Smooth muscle cell (in vitro differentiated cells): Measurements from ENCODE around the gene RNASE7. TPM values are rescaled to one million over a fixed set of nuclear protein-coding genes. Genes with fewer than 3 reads are reported as not detected.

Source experiments
- DNase-seq: peaks from one replicate; lab custom pipeline; 2025; ENCODE audit not compliant: unreplicated experiment; lab: John Stamatoyannopoulos, UW
- H2AFZ ChIP-seq: fragments of 200-600 bp; sonication (generic); 2 replicates; pipeline ENCODE4 v1.6.0; 2016; ENCODE audit warnings: antibody characterized with exemption, low read depth, mild to moderate bottlenecking
- H3F3A ChIP-seq: fragments of 200-600 bp; sonication (generic); 2 replicates; pipeline ENCODE4 v1.6.0; 2017; ENCODE audit warnings: antibody characterized with exemption, low read depth
- H3K27ac ChIP-seq: fragments of 200-600 bp; sonication (generic); 2 replicates; pipeline ENCODE4 v1.5.1; 2016; ENCODE audit warnings: low read depth, mild to moderate bottlenecking
- H3K27me3 ChIP-seq: fragments of 200-600 bp; sonication (generic); 2 replicates; pipeline ENCODE4 v1.6.1; 2016; ENCODE audit warnings: low read depth, mild to moderate bottlenecking
- H3K36me3 ChIP-seq: fragments of 200-600 bp; sonication (generic); 2 replicates; pipeline ENCODE4 v1.5.1; 2016; ENCODE audit warnings: low read depth
- H3K4me1 ChIP-seq: fragments of 200-600 bp; sonication (generic); 2 replicates; pipeline ENCODE4 v1.5.1; 2016; ENCODE audit warnings: low read depth
- H3K4me2 ChIP-seq: fragments of 200-600 bp; sonication (generic); 2 replicates; pipeline ENCODE4 v1.6.0; 2016; ENCODE audit warnings: mild to moderate bottlenecking
- H3K4me3 ChIP-seq: fragments of 200-600 bp; sonication (generic); 2 replicates; pipeline ENCODE4 v1.5.1; 2016; ENCODE audit warnings: mild to moderate bottlenecking
- H3K79me2 ChIP-seq: fragments of 200-600 bp; sonication (generic); 2 replicates; pipeline ENCODE4 v1.6.0; 2016; ENCODE audit warnings: low read depth, mild to moderate bottlenecking
- H3K9ac ChIP-seq: fragments of 200-600 bp; sonication (generic); 2 replicates; pipeline ENCODE4 v1.6.0; 2016; ENCODE audit warnings: low read depth
- H3K9me3 ChIP-seq: fragments of 200-600 bp; sonication (generic); replicated peaks from 2 replicates; pipeline ENCODE4 v1.5.1; 2016; ENCODE audit warnings: low read depth
- H4K20me1 ChIP-seq: fragments of 200-600 bp; sonication (generic); 2 replicates; pipeline ENCODE4 v1.6.0; 2016; ENCODE audit warnings: low read depth
- CTCF ChIP-seq: fragments of 200-600 bp; sonication (generic); IDR thresholded peaks from 2 replicates; pipeline ENCODE4 v1.5.1; 2017; ENCODE audit warnings: borderline replicate concordance, mild to moderate bottlenecking, antibody characterized with exemption; ENCODE audit not compliant: insufficient read depth, poor library complexity, severe bottlenecking
- WGBS: methylation state at CpG from one replicate; pipeline ENCODE4 v1.1.7; 2016; ENCODE audit warnings: low lambda C conversion rate; 5-methylcytosine and 5-hydroxymethylcytosine counted together
- polyA plus RNA-seq: library from polyadenylated mRNA; unstranded; fragments of >200 nt; fragmentation: Nextera tagmentation; extraction: Ambion mirVana; gene quantifications from 2 replicates; pipeline ENCODE4 v1.2.1, GENCODE V29; 2016
- total RNA-seq: library from RNA; depleted of rRNA; stranded (reverse); fragments of >200 nt; gene quantifications from 2 replicates; pipeline ENCODE4 v1.2.3, GENCODE V29; 2014

The RNASE7 gene
- total and polyA plus RNA-seq, 2 experiments from 2014 or later = 0.93 to 4.1 TPM

- H3K27me3 ChIP-seq = no peaks in the 10 kb centered on the region
- no peaks in the 10 kb centered on the region for H3K9me3 ChIP-seq
- H3K4me3 ChIP-seq = no peak overlapping the region
- no peak for TF ChIP-seq CTCF
- H4K20me1 ChIP-seq = no peaks in the 10 kb centered on the region
- H2AFZ ChIP-seq = no peak overlapping the region
- H3K4me2 ChIP-seq = no peak overlapping the region
- H3K4me1 ChIP-seq = no peaks in the 10 kb centered on the region
- H3K9ac ChIP-seq = no peak overlapping the region
- peaks cover 6% of the 10 kb centered on the region for H3F3A ChIP-seq
- 93% methylated on average over 4 of the region's 4 CpGs for WGBS
- no peaks in the 10 kb centered on the region for H3K36me3 ChIP-seq
- no peak for DNase-seq
- H3K79me2 ChIP-seq = no peaks in the 10 kb centered on the region
- no peak overlapping the region for H3K27ac ChIP-seq
Measured at GRCh38 chr14:21033133-21033698, 8.9 kb upstream of the RNASE7 start.

- Histone ChIP-seq H3K79me2 (no peaks in the 10 kb centered on the region), H3K4me3 (no peak within 1 kb of the TSS), H3K27ac (no peak within 1 kb of the TSS), H3K36me3 (no peaks in the 10 kb centered on the region), H3K27me3 (no peaks in the 10 kb centered on the region), H3K4me2 (no peak within 1 kb of the TSS), H2AFZ (no peak within 1 kb of the TSS), H3F3A (no peaks in the 10 kb centered on the region), H3K9ac (no peak within 1 kb of the TSS), H4K20me1 (no peaks in the 10 kb centered on the region), H3K9me3 (no peaks in the 10 kb centered on the region), H3K4me1 (peaks cover 4% of the 10 kb centered on the region)
- no peak for TF ChIP-seq CTCF
- 91% methylated on average over 5 of the region's 5 CpGs for WGBS
- DNase-seq = no peak
Measured at GRCh38 chr14:21034707-21035106, 7.5 kb upstream of the RNASE7 start, which contains the start of gene RNASE13. Gene RNASE13 (minus strand): TSS chr14:21034807. CDS start chr14:21034288, 519 bp downstream.

GRCh38 chr14:21036751-21037150, 5.4 kb upstream of the RNASE7 start:
- H4K20me1 ChIP-seq = no peaks in the 10 kb centered on the region
- H3K4me2 ChIP-seq = no peak overlapping the region
- no peak for TF ChIP-seq CTCF
- no peak overlapping the region for H3K27ac ChIP-seq
- no peak overlapping the region for H2AFZ ChIP-seq
- WGBS = 92% methylated on average over 7 of the region's 7 CpGs
- no peaks in the 10 kb centered on the region for H3K9me3 ChIP-seq
- no peaks in the 10 kb centered on the region for H3K36me3 ChIP-seq
- H3F3A ChIP-seq = no peaks in the 10 kb centered on the region
- H3K4me3 ChIP-seq = no peak overlapping the region
- no peak overlapping the region for H3K9ac ChIP-seq
- H3K4me1 ChIP-seq = peaks cover 4% of the 10 kb centered on the region
- no peak for DNase-seq
- H3K79me2 ChIP-seq = no peaks in the 10 kb centered on the region
- no peaks in the 10 kb centered on the region for H3K27me3 ChIP-seq

GRCh38 chr14:21037156-21037555, 5.0 kb upstream of the RNASE7 start:
- no peak for DNase-seq
- Histone ChIP-seq H3K9ac (no peak overlapping the region), H3K79me2 (no peaks in the 10 kb centered on the region), H3K4me1 (peaks cover 4% of the 10 kb centered on the region), H3K27me3 (no peaks in the 10 kb centered on the region), H3K4me2 (no peak overlapping the region), H3K27ac (no peak overlapping the region), H3K9me3 (no peaks in the 10 kb centered on the region), H4K20me1 (no peaks in the 10 kb centered on the region), H3F3A (no peaks in the 10 kb centered on the region), H3K4me3 (no peak overlapping the region), H3K36me3 (no peaks in the 10 kb centered on the region), H2AFZ (no peak overlapping the region)
- WGBS = 78% methylated on average over 3 of the region's 3 CpGs
- TF ChIP-seq CTCF = no peak
